GM12878 (cell line): ENCODE measurements around the gene LRCH4. TPM values are rescaled to one million over a fixed set of nuclear protein-coding genes. Genes with fewer than 3 reads are reported as not detected.
A peak's percentile ranks its signal among the peaks of the same experiment; 100 is the strongest.

Source experiments
- ATAC-seq: fragments of 200-7000 bp; cut with Tn5 transposase; 3 replicates; pipeline ENCODE4 v1.9.1; 2020; ENCODE audit warnings: mild to moderate bottlenecking, moderate library complexity
- BruUV-seq: library from RNA; stranded (reverse); fragments of 400-500 nt; replicated peaks from 2 replicates; lab custom pipeline; 2021; lab: Mats Ljungman, UMichigan
- CTCF ChIA-PET: fragments of 300-600 bp; sonication (Branson Sonifier 250); formaldehyde crosslinking; extraction: SDS; loops from one replicate; lab custom pipeline; 2021; ENCODE audit warnings: inconsistent platforms; lab: Yijun Ruan, JAX
- POLR2A ChIA-PET: fragments of 350-600 bp; formaldehyde crosslinking; extraction: SDS; loops from one replicate; lab custom pipeline; 2021; ENCODE audit warnings: inconsistent platforms; lab: Charles Lee
- RAD21 ChIA-PET: fragments of 300-600 bp; sonication (Branson Sonifier 250); formaldehyde crosslinking; loops from one replicate; lab custom pipeline; 2023; ENCODE audit warnings: antibody characterized with exemption; ENCODE audit not compliant: unreplicated experiment; lab: Charles Lee
- SMC1A ChIA-PET: fragments of 300-600 bp; sonication (Branson Sonifier 250); formaldehyde crosslinking; loops from one replicate; lab custom pipeline; 2023; ENCODE audit not compliant: unreplicated experiment, uncharacterized antibody; lab: Charles Lee
- DNase-seq: peaks from one replicate; pipeline ENCODE4 v3.0.0-alpha.2; 2011; ENCODE audit warnings: low read depth, low spot score
- FAIRE-seq: peaks from 3 replicates; lab custom pipeline; 2011; peaks lifted over from hg19 to GRCh38; lab: Jason Lieb, UNC
- H2AFZ ChIP-seq: 2 replicates; pipeline ENCODE4 v1.6.0; 2011; ENCODE audit warnings: low read depth, low read length, control low read depth; ENCODE audit not compliant: control insufficient read depth
- H3K27ac ChIP-seq: 2 replicates; pipeline ENCODE4 v1.5.1; 2011; ENCODE audit warnings: control low read depth; ENCODE audit not compliant: control insufficient read depth, insufficient read depth
- H3K27me3 ChIP-seq, 2 experiments: replicated peaks in 1 of 2; 2 replicates each; pipeline versions ENCODE4 v1.6.0 to v1.6.1; 2011; ENCODE audit warnings: low read length in 1 of 2; ENCODE audit not compliant: control insufficient read depth in 2 of 2, insufficient read depth in 2 of 2
- H3K36me3 ChIP-seq, 2 experiments: 2 replicates each; pipeline ENCODE4 v1.5.1; 2011; ENCODE audit warnings: low read length in 1 of 2; ENCODE audit not compliant: control insufficient read depth in 2 of 2, insufficient read depth in 2 of 2
- H3K4me1 ChIP-seq: 2 replicates; pipeline ENCODE4 v1.6.1; 2011; ENCODE audit warnings: mild to moderate bottlenecking, low read length, moderate library complexity, mixed read lengths; ENCODE audit not compliant: control insufficient read depth, insufficient read depth
- H3K4me2 ChIP-seq: 2 replicates; pipeline ENCODE4 v1.6.0; 2011; ENCODE audit warnings: control low read depth; ENCODE audit not compliant: control insufficient read depth, insufficient read depth
- H3K4me3 ChIP-seq: fragments of 200-600 bp; sonication (generic); 2 replicates; pipeline ENCODE4 v1.5.1; 2016
- H3K79me2 ChIP-seq: 2 replicates; pipeline ENCODE4 v1.6.0; 2011; ENCODE audit warnings: low read length; ENCODE audit not compliant: control insufficient read depth, insufficient read depth
- H3K9ac ChIP-seq: 2 replicates; pipeline ENCODE4 v1.8.0; 2011; ENCODE audit warnings: low read length, control low read depth, mixed read lengths; ENCODE audit not compliant: control insufficient read depth, insufficient read depth
- H3K9me3 ChIP-seq: replicated peaks from 3 replicates; pipeline ENCODE4 v1.5.1; 2011; ENCODE audit warnings: mild to moderate bottlenecking, low read length; ENCODE audit not compliant: control insufficient read depth, insufficient read depth
- H4K20me1 ChIP-seq: 2 replicates; pipeline ENCODE4 v1.6.0; 2011; ENCODE audit not compliant: control insufficient read depth, insufficient read depth
- ATF7 ChIP-seq: fragments of 450-650 bp; IDR thresholded peaks from 2 replicates; pipeline ENCODE4 v1.6.1; 2016; ENCODE audit warnings: low read depth, mild to moderate bottlenecking
- BACH1 ChIP-seq: fragments of 450-650 bp; IDR thresholded peaks from 2 replicates; pipeline ENCODE4 v1.6.1; 2017; ENCODE audit warnings: mild to moderate bottlenecking, borderline replicate concordance
- BHLHE40 ChIP-seq, 2 experiments: fragments of 450-650 bp in 1 of 2; IDR thresholded peaks; 2 replicates each; pipeline ENCODE4 v1.6.1; 2011 to 2017; ENCODE audit warnings: low read depth in 2 of 2, borderline replicate concordance in 1 of 2, improper control_type of control experiment in 1 of 2, low read length in 1 of 2, mild to moderate bottlenecking in 1 of 2
- CTCF ChIP-seq, 3 experiments: IDR thresholded peaks in 2 of 3; conservative IDR thresholded peaks in 1 of 3; 2 replicates each; pipeline ENCODE4 v1.5.1; 2011; ENCODE audit warnings: low read depth in 3 of 3, low read length in 3 of 3, mild to moderate bottlenecking in 3 of 3, control low read depth in 2 of 3, moderate library complexity in 2 of 3, inconsistent platforms in 1 of 3, mixed read lengths in 1 of 3; ENCODE audit not compliant: control insufficient read depth in 2 of 3, insufficient read depth in 1 of 3; ENCODE audit errors: extremely low read depth in 1 of 3
- DPF2 ChIP-seq: fragments of 450-650 bp; IDR thresholded peaks from 2 replicates; pipeline ENCODE4 v1.6.1; 2017; ENCODE audit warnings: mild to moderate bottlenecking
- EZH2 ChIP-seq: IDR thresholded peaks from 2 replicates; pipeline ENCODE4 v1.6.1; 2012; ENCODE audit warnings: low read depth, mild to moderate bottlenecking, control low read depth, inconsistent platforms, low read length, borderline replicate concordance; ENCODE audit not compliant: control insufficient read depth
- GATAD2B ChIP-seq: fragments of 450-650 bp; conservative IDR thresholded peaks from 2 replicates; pipeline ENCODE4 v1.6.1; 2017; ENCODE audit warnings: low read depth, mild to moderate bottlenecking, moderate library complexity
- HDGF ChIP-seq: fragments of 450-650 bp; IDR thresholded peaks from 2 replicates; pipeline ENCODE4 v1.6.1; 2016; ENCODE audit warnings: antibody characterized with exemption
- MAX ChIP-seq: IDR thresholded peaks from 2 replicates; pipeline ENCODE4 v1.6.1; 2012; ENCODE audit warnings: low read depth, low read length, improper control_type of control experiment
- MEF2B ChIP-seq: fragments of 450-650 bp; IDR thresholded peaks from 2 replicates; pipeline ENCODE4 v1.6.1; 2018; ENCODE audit warnings: mild to moderate bottlenecking, moderate library complexity; ENCODE audit not compliant: partially characterized antibody, poor library complexity, severe bottlenecking
- MTA2 ChIP-seq: fragments of 450-650 bp; IDR thresholded peaks from 2 replicates; pipeline ENCODE4 v1.6.1; 2016; ENCODE audit warnings: low read depth, mild to moderate bottlenecking, moderate library complexity
- POLR2A ChIP-seq: IDR thresholded peaks from 2 replicates; pipeline ENCODE4 v1.6.1; 2011; ENCODE audit warnings: low read depth, mild to moderate bottlenecking, low read length
- SMC3 ChIP-seq: IDR thresholded peaks from 2 replicates; pipeline ENCODE4 v1.6.1; 2011; ENCODE audit warnings: low read length, improper control_type of control experiment, borderline replicate concordance
- ZBED1 ChIP-seq: IDR thresholded peaks from 2 replicates; pipeline ENCODE4 v1.6.1; 2016; ENCODE audit warnings: borderline replicate concordance
- ZNF384 ChIP-seq: IDR thresholded peaks from 2 replicates; pipeline ENCODE4 v1.6.1; 2012; ENCODE audit warnings: low read depth, mild to moderate bottlenecking, low read length, improper control_type of control experiment, borderline replicate concordance
- ZNF687 ChIP-seq: fragments of 450-650 bp; IDR thresholded peaks from 2 replicates; pipeline ENCODE4 v1.6.1; 2017; ENCODE audit warnings: mild to moderate bottlenecking, moderate library complexity
- WGBS: methylation state at CpG from one replicate; pipeline ENCODE4 v1.1.6; 2016; ENCODE audit warnings: low lambda C conversion rate; ENCODE audit not compliant: insufficient replicate concordance, insufficient coverage; ENCODE audit errors: missing lambda C conversion rate; 5-methylcytosine and 5-hydroxymethylcytosine counted together
- in situ Hi-C: fragments of 300-500 bp; cut with MboI; formaldehyde crosslinking; loops from 9 replicates; pipeline ENCODE4 v1.14.3; 2018; ENCODE audit warnings: mixed read lengths
- intact Hi-C: fragments of 100-400 bp; cut with micrococcal nuclease; formaldehyde crosslinking; loops from one replicate; pipeline ENCODE4 v1.14.2; 2022; ENCODE audit not compliant: unreplicated experiment
- polyA plus RNA-seq, 11 experiments: library from polyadenylated mRNA; depleted of rRNA in 4 of 11; unstranded in 6 of 11; stranded (reverse) in 5 of 11; fragments of >200 nt; fragmentation: Nextera tagmentation in 4 of 11; fragmentation: Illumina TruSeq in 1 of 11; extraction: Ambion mirVana in 4 of 11; extraction: Trizol in 1 of 11; gene quantifications; 1 replicate in 1 of 11; 2 replicates in 10 of 11; pipeline versions ENCODE4 v1.2.1 to v1.2.3, GENCODE V29; 2011 to 2016; ENCODE audit warnings: inconsistent platforms in 2 of 11, missing spikeins in 2 of 11, low read depth in 1 of 11
- total RNA-seq, 4 experiments: library from RNA; depleted of rRNA in 3 of 4; stranded (reverse); fragments of >200 nt in 3 of 4; fragmentation: Illumina TruSeq in 1 of 4; extraction: Trizol in 1 of 4; gene quantifications; 2 replicates each; pipeline versions ENCODE4 v1.2.1 to v1.2.3, GENCODE V29; 2013 to 2021

Gene LRCH4
- total and polyA plus RNA-seq, 10 of the 15 experiments (the other 5 are each of a cell fraction or from before 2014, with no cell fraction given): 0.58 to 96.7 (median 28.4) TPM

GRCh38 chr7:100632951-100633717 is 47.2 kb upstream of the LRCH4 start:
- in situ Hi-C loops (no loop called here), intact Hi-C loops (loop anchor here (1.0 to 5.0 kb wide), 3 partner anchors 42 to 74 kb away; partner anchors contain the start of genes GIGYF1 and POP7)
- Histone ChIP-seq H3K9me3 (no peaks in the 10 kb centered on the region), H3K4me1 (peaks cover 6% of the 10 kb centered on the region), H3K36me3 (no peaks in the 10 kb centered on the region), H4K20me1 (no peaks in the 10 kb centered on the region), H3K27ac (peak overlapping the region; percentile 24; the same call in 1 of the 2 replicates), H3K4me2 (peak overlapping the region; percentile 95), H3K79me2 (no peaks in the 10 kb centered on the region), H3K27me3 (no peaks in the 10 kb centered on the region; a peak in 1 of 4 replicates), H3K9ac (peak overlapping the region; percentile 68), H3K4me3 (peak overlapping the region; percentile 76), H2AFZ (peak overlapping the region; percentile 84)
- WGBS: 1% methylated on average over 40 of the region's 72 CpGs
- ATAC-seq: peak; percentile 84
- DNase-seq: no peak
- ChIA-PET POLR2A (interaction anchor here (0.7 to 1.2 kb wide), 3 partner anchors 45 to 48 kb away, joined by 4 to 7 read pairs (median 5); partner anchors contain the start of gene FBXO24), CTCF (interaction anchor here (0.6 to 3.9 kb wide), 15 partner anchors 9 to 715 kb away, joined by 3 to 46 read pairs (median 4); partner anchors contain the start of genes FBXO24 and MOSPD3), RAD21 (interaction anchor here (0.6 to 0.9 kb wide), 3 partner anchors 10 to 59 kb away, joined by 3 to 4 read pairs (median 3); partner anchors contain the start of gene MOSPD3), SMC1A (interaction anchor here (0.9 to 2.0 kb wide), 5 partner anchors 40 to 59 kb away, joined by 3 to 5 read pairs (median 4); partner anchors contain the start of genes FBXO24 and GNB2)
- BruUV-seq: no TSS peak
- no peak for FAIRE-seq
- TF ChIP-seq EZH2 (no peak), BHLHE40 (IDR thresholded peaks at IDR 0.05; ENCODE audit: borderline replicate concordance in 1 of 2, low read depth in 2 of 2, low read length in 1 of 2) (peak in 1 of 2 experiments; percentile 72; a peak in 1 of 4 replicates), MTA2 (no peak), SMC3 (0 out of 2 replicates have a peak, but pooled peaks have one; percentile 3), POLR2A (peak; percentile 70), GATAD2B (peak; percentile 58), ZNF384 (peak; percentile 70), CTCF (IDR thresholded peaks at IDR 0.05 in 2 of 3, conservative IDR thresholded peaks at IDR 0.05 in 1 of 3; ENCODE audit: control insufficient read depth in 2 of 3, extremely low read depth in 1 of 3, insufficient read depth in 1 of 3, low read depth in 3 of 3, low read length in 3 of 3) (peak; percentile 47 to 64 (median 48)), BACH1 (0 out of 2 replicates have a peak, but pooled peaks have one; percentile 34), ZBED1 (no peak), HDGF (no peak), MAX (peak; percentile 64; the same call in 1 of the 2 replicates), ATF7 (no peak), DPF2 (0 out of 2 replicates have a peak, but pooled peaks have one; percentile 43), ZNF687 (0 out of 2 replicates have a peak, but pooled peaks have one; percentile 40), MEF2B (peak; percentile 96)
